Mucosa of descending colon (tissue), 3 donors: Measurements from ENCODE around the gene NDUFAF7. TPM values are rescaled to one million over a fixed set of nuclear protein-coding genes. Genes with fewer than 3 reads are reported as not detected.

ENCODE experiments used
- ATAC-seq: fragments of 200-7000 bp; cut with Tn5 transposase; one replicate; pipeline ENCODE4 v1.9.1; 2020; ENCODE audit warnings: mild to moderate bottlenecking, moderate library complexity
- DNase-seq, 3 donors: peaks; one replicate each; pipeline ENCODE4 v3.0.0-alpha.2; 2020
- H3K36me3 ChIP-seq: fragments of 200-600 bp; one replicate; pipeline ENCODE4 v1.8.0; 2021; ENCODE audit warnings: low read depth, mild to moderate bottlenecking
- H3K4me1 ChIP-seq: fragments of 200-600 bp; one replicate; pipeline ENCODE4 v1.8.0; 2021; ENCODE audit warnings: low read depth, mild to moderate bottlenecking
- H3K4me3 ChIP-seq: fragments of 200-600 bp; one replicate; pipeline ENCODE4 v1.8.0; 2021; ENCODE audit warnings: mild to moderate bottlenecking
- H3K9me3 ChIP-seq: fragments of 200-600 bp; one replicate; pipeline ENCODE4 v1.8.0; 2021; ENCODE audit warnings: mild to moderate bottlenecking
- CTCF ChIP-seq: fragments of 200-600 bp; IDR thresholded peaks from one replicate; pipeline ENCODE4 v1.8.0; 2022; ENCODE audit warnings: antibody characterized with exemption, mild to moderate bottlenecking
- intact Hi-C, 2 donors: fragments of 100-400 bp; cut with DNase I in 1 of 2; cut with micrococcal nuclease in 1 of 2; formaldehyde crosslinking; loops; one replicate each; pipeline versions ENCODE4 v1.11.0 to v1.11.1; 2022; cut with DNase I, micrococcal nuclease
- total RNA-seq, 3 donors: library from RNA; stranded (reverse); fragmentation: NEBNext Ultra II Directional in 2 of 3; extraction: Animal tissue kit (Norgen Biotek cat#: 25700) in 2 of 3; gene quantifications; one replicate each; pipeline versions ENCODE4 v1.2.1 to v1.2.4, GENCODE V29; 2021 to 2023
- donor health status: DM: no; HTN: no; CAD: no; lungs with moderate emphysema.
- donor health status: DM: no; HTN: no; CAD: no.
- donor health status: DM: no; HTN: yes; CAD: no.

The NDUFAF7 gene
- total RNA-seq, 3 donors from 2014 or later, result 13.2 to 21.6 (median 14.0) TPM

DNA sequence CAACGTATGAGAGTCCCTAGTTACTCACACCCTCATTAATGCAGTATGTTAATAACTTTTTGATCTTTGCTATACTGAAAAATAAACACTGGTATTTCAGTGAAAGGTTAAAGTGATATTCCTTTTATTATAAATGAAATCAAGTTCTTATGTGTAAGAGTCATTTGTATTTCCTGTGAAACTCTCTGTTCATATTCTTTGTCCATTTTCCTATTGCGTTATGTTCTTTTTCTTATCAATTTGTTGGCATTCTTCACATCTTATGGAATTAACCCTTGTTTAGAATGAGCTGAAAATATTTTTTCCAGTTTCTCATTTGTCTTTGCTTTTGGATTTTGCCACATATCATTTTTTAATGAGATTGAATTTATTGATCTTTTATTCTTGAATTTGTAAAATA, 44.8 kb downstream of the NDUFAF7 start:
- H3K4me1 ChIP-seq, result no peaks in the 10 kb centered on the region
- ATAC-seq (no peak), DNase-seq (no peak)
- intact Hi-C loops, result no loop called here
- H3K36me3 ChIP-seq, result no peaks in the 10 kb centered on the region
- H3K4me3 ChIP-seq, result no peak overlapping the region
- TF ChIP-seq CTCF, result no peak
- no peaks in the 10 kb centered on the region for H3K9me3 ChIP-seq

GRCh38 chr2:37281916-37282315, 50.5 kb downstream of the NDUFAF7 start:
- Histone ChIP-seq H3K36me3 (no peaks in the 10 kb centered on the region), H3K4me1 (no peaks in the 10 kb centered on the region), H3K9me3 (no peaks in the 10 kb centered on the region), H3K4me3 (no peak overlapping the region)
- DNase-seq, result no peak
- ATAC-seq, result no peak
- intact Hi-C loops, result no loop called here
- no peak for TF ChIP-seq CTCF

GRCh38 chr2:37282746-37283145, 51.3 kb downstream of the NDUFAF7 start:
- no peak for TF ChIP-seq CTCF
- Histone ChIP-seq H3K4me1 (no peaks in the 10 kb centered on the region), H3K4me3 (no peak overlapping the region), H3K36me3 (no peaks in the 10 kb centered on the region), H3K9me3 (no peaks in the 10 kb centered on the region)
- ATAC-seq (no peak), DNase-seq (no peak)
- intact Hi-C loops, result no loop called here

- DNase-seq, result no peak
These were observed 51.7 kb downstream of the NDUFAF7 start for GRCh38 chr2:37283207-37283606.

DNA sequence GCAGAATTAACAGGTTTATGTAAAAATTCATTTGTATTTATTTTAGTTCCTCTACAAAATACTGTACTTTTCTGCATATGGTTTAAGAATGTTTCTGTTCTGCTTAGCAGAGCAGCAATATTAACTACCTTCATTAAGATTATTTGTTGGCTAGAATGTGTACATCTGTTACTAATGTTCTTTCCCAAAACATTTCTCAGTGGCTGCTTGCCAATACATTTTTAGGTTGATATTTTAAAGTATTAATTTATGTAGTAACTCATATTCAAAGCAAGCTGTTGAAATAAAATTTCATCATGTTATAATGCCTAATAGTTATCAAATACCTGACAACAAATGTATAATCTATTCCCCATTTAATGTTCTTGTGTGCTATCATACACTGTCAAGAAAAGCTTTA, 52.9 kb downstream of the NDUFAF7 start:
- H3K36me3 ChIP-seq, result no peaks in the 10 kb centered on the region
- H3K4me3 ChIP-seq, result no peak overlapping the region
- no peak for TF ChIP-seq CTCF
- intact Hi-C loops, result no loop called here
- no peaks in the 10 kb centered on the region for H3K9me3 ChIP-seq
- no peaks in the 10 kb centered on the region for H3K4me1 ChIP-seq
- ATAC-seq (no peak), DNase-seq (no peak)

More at GRCh38 chr2:37283207-37283606, 51.7 kb downstream of the NDUFAF7 start:
- no peaks in the 10 kb centered on the region for H3K36me3 ChIP-seq
- no peaks in the 10 kb centered on the region for H3K9me3 ChIP-seq
- H3K4me1 ChIP-seq, result no peaks in the 10 kb centered on the region
- intact Hi-C loops, result no loop called here
- TF ChIP-seq CTCF, result no peak
- H3K4me3 ChIP-seq, result no peak overlapping the region
- ATAC-seq, result no peak

- Histone ChIP-seq H3K36me3 (no peaks in the 10 kb centered on the region), H3K4me1 (no peaks in the 10 kb centered on the region), H3K9me3 (no peaks in the 10 kb centered on the region), H3K4me3 (no peak overlapping the region)
- DNase-seq, result peak in 1 of 3 donors; percentile 24
- peak; percentile 41 for ATAC-seq
- intact Hi-C loops, result no loop called here
- no peak for TF ChIP-seq CTCF
These were observed 56.5 kb downstream of the NDUFAF7 start for GRCh38 chr2:37287966-37288365.
